PC-9 (cell line): ENCODE data around the gene CTLA4. TPM values are rescaled to one million over a fixed set of nuclear protein-coding genes. Genes with fewer than 3 reads are reported as not detected.
A peak's percentile ranks its signal among the peaks of the same experiment; 100 is the strongest.

Experiments
- BruUV-seq: library from RNA; stranded (reverse); fragments of 400-500 nt; replicated peaks from 2 replicates; lab custom pipeline; 2021; lab: Mats Ljungman, UMichigan
- CTCF ChIA-PET: fragments of 300-600 bp; sonication (Branson Sonifier 250); formaldehyde crosslinking; loops from one replicate; lab custom pipeline; 2022; ENCODE audit warnings: antibody characterized with exemption; lab: Charles Lee
- POLR2A ChIA-PET: fragments of 300-600 bp; sonication (Branson Sonifier 250); formaldehyde crosslinking; loops from one replicate; lab custom pipeline; 2022; ENCODE audit warnings: antibody characterized with exemption; ENCODE audit not compliant: unreplicated experiment; lab: Charles Lee
- DNase-seq, 2 experiments: peaks; one replicate each; pipeline versions ENCODE4 v3.0.0 to v3.0.0-alpha.2; 2015 to 2022; ENCODE audit warnings: mixed read lengths in 1 of 2
- H2AFZ ChIP-seq: fragments of 200-600 bp; sonication (generic); 2 replicates; pipeline ENCODE4 v1.8.1; 2017; ENCODE audit warnings: antibody characterized with exemption
- H3F3A ChIP-seq: fragments of 200-600 bp; sonication (generic); 2 replicates; pipeline ENCODE4 v1.8.1; 2017; ENCODE audit warnings: antibody characterized with exemption, mild to moderate bottlenecking, low read depth; ENCODE audit not compliant: insufficient read depth
- H3K27ac ChIP-seq: fragments of 200-600 bp; sonication (generic); 2 replicates; pipeline ENCODE4 v1.6.1; 2016; ENCODE audit warnings: mixed run types
- H3K27me3 ChIP-seq: fragments of 200-600 bp; sonication (generic); 2 replicates; pipeline ENCODE4 v1.6.1; 2016; ENCODE audit warnings: low read depth, mixed run types; ENCODE audit not compliant: insufficient read depth
- H3K36me3 ChIP-seq: fragments of 200-600 bp; sonication (generic); 2 replicates; pipeline ENCODE4 v1.6.1; 2016; ENCODE audit warnings: low read depth, mixed run types
- H3K4me1 ChIP-seq: fragments of 200-600 bp; sonication (generic); replicated peaks from 2 replicates; pipeline ENCODE4 v1.6.1; 2016; ENCODE audit warnings: mixed run types; ENCODE audit not compliant: insufficient read depth
- H3K4me2 ChIP-seq: fragments of 200-600 bp; sonication (generic); 2 replicates; pipeline ENCODE4 v1.6.1; 2017; ENCODE audit warnings: mixed run types
- H3K4me3 ChIP-seq: fragments of 200-600 bp; sonication (generic); 2 replicates; pipeline ENCODE4 v1.6.1; 2016; ENCODE audit warnings: mixed run types
- H3K79me2 ChIP-seq: fragments of 200-600 bp; sonication (generic); 2 replicates; pipeline ENCODE4 v1.6.1; 2017; ENCODE audit warnings: low read depth, mixed run types
- H3K9me2 ChIP-seq: fragments of 200-600 bp; sonication (generic); 2 replicates; pipeline ENCODE4 v1.8.1; 2017; ENCODE audit warnings: mild to moderate bottlenecking; ENCODE audit not compliant: insufficient read depth
- H3K9me3 ChIP-seq: fragments of 200-600 bp; sonication (generic); 2 replicates; pipeline ENCODE4 v1.8.1; 2016; ENCODE audit warnings: low read depth; ENCODE audit not compliant: insufficient read depth
- H4K20me1 ChIP-seq: fragments of 200-600 bp; sonication (generic); 2 replicates; pipeline ENCODE4 v1.8.1; 2017; ENCODE audit not compliant: insufficient read depth
- CTCF ChIP-seq: fragments of 200-600 bp; sonication (generic); conservative IDR thresholded peaks from 2 replicates; pipeline ENCODE4 v1.6.1; 2017; ENCODE audit warnings: mixed run types, antibody characterized with exemption, mild to moderate bottlenecking, moderate library complexity
- EZH2 ChIP-seq: fragments of 200-600 bp; sonication (generic); IDR thresholded peaks from 2 replicates; pipeline ENCODE4 v1.8.0; 2017; ENCODE audit warnings: antibody characterized with exemption, low read depth
- intact Hi-C: fragments of 100-400 bp; cut with micrococcal nuclease; formaldehyde crosslinking; loops from one replicate; pipeline ENCODE4 v1.10.0; 2022; ENCODE audit not compliant: unreplicated experiment
- total RNA-seq: library from RNA; stranded (reverse); gene quantifications from 2 replicates; pipeline ENCODE4 v1.2.3, GENCODE V29; 2021

The CTLA4 gene
- total RNA-seq, 1 experiment from 2014 or later = not detected

- Histone ChIP-seq H3K4me3 (no peak overlapping the region), H4K20me1 (no peaks in the 10 kb centered on the region)
These were observed 41.8 kb downstream of the CTLA4 start for GRCh38 chr2:203909261-203909967.

DNA sequence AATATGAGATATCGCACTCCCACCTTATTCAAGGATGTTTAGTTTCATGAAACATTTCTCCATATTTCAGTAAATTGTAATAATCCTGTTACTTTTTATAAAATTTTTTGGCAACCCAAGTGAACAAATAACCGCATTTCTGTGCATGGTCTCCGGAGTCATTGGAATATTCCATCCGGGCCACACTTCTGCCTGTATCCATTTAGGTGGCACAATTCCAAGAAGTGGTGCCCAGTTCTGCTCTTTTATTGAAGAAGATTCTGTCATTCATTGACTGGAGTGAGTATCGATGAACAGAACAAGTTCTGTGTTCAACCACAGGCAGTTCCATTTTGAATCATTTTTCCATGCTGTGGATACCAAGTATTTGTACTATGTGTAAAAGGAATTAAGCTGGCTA is 42.4 kb downstream of the CTLA4 start:
- no peaks in the 10 kb centered on the region for H3K4me1 ChIP-seq
- H3K27me3 ChIP-seq = no peaks in the 10 kb centered on the region
- no peaks in the 10 kb centered on the region for H3F3A ChIP-seq
- no peaks in the 10 kb centered on the region for H3K9me3 ChIP-seq
- no peaks in the 10 kb centered on the region for H4K20me1 ChIP-seq
- no peak overlapping the region for H2AFZ ChIP-seq
- no peak for DNase-seq
- POLR2A ChIA-PET = no interaction called here
- H3K4me2 ChIP-seq = no peak overlapping the region
- H3K9me2 ChIP-seq = no peaks in the 10 kb centered on the region
- 0 out of 2 replicates have a peak, but pooled peaks have one; percentile 15 for TF ChIP-seq CTCF
- no peak for TF ChIP-seq EZH2
- intact Hi-C loops = loop anchor here (2.0 to 10.0 kb wide), 3 partner anchors 425 to 1335 kb away; no protein-coding TSS in a partner anchor
- H3K4me3 ChIP-seq = no peak overlapping the region
- no peak overlapping the region for H3K27ac ChIP-seq
- CTCF ChIA-PET = interaction anchor here (0.6 kb wide), 1 partner anchor 676 kb away, joined by 7 read pairs; no protein-coding TSS in a partner anchor
- H3K36me3 ChIP-seq = no peaks in the 10 kb centered on the region
- H3K79me2 ChIP-seq = no peaks in the 10 kb centered on the region
- no TSS peak for BruUV-seq

More at GRCh38 chr2:203909261-203909967, 41.8 kb downstream of the CTLA4 start:
- no TSS peak for BruUV-seq
- intact Hi-C loops = loop anchor here (2.0 to 10.0 kb wide), 3 partner anchors 425 to 1335 kb away; no protein-coding TSS in a partner anchor
- no peaks in the 10 kb centered on the region for H3K4me1 ChIP-seq
- H3K79me2 ChIP-seq = no peaks in the 10 kb centered on the region
- H3K27ac ChIP-seq = no peak overlapping the region
- no peaks in the 10 kb centered on the region for H3K9me2 ChIP-seq
- peak in 1 of 2 experiments; percentile 10 for DNase-seq
- no peaks in the 10 kb centered on the region for H3K9me3 ChIP-seq
- POLR2A ChIA-PET = interaction anchor here (0.7 kb wide), 1 partner anchor 558 kb away, joined by 4 read pairs; no protein-coding TSS in a partner anchor
- CTCF ChIA-PET = interaction anchor here (0.6 kb wide), 2 partner anchors 676 to 825 kb away, joined by 3 to 7 read pairs; no protein-coding TSS in a partner anchor
- no peaks in the 10 kb centered on the region for H3K36me3 ChIP-seq
- no peak for TF ChIP-seq EZH2
- peak; percentile 74 for TF ChIP-seq CTCF
- no peak overlapping the region for H2AFZ ChIP-seq
- H3K27me3 ChIP-seq = no peaks in the 10 kb centered on the region
- no peak overlapping the region for H3K4me2 ChIP-seq
- no peaks in the 10 kb centered on the region for H3F3A ChIP-seq

GRCh38 chr2:203913947-203914346 is 46.4 kb downstream of the CTLA4 start:
- no peaks in the 10 kb centered on the region for H4K20me1 ChIP-seq
- H3K9me3 ChIP-seq = no peaks in the 10 kb centered on the region
- no peaks in the 10 kb centered on the region for H3K27me3 ChIP-seq
- POLR2A ChIA-PET = no interaction called here
- H3K79me2 ChIP-seq = no peaks in the 10 kb centered on the region
- H3K27ac ChIP-seq = no peak overlapping the region
- no TSS peak for BruUV-seq
- H3K4me2 ChIP-seq = no peak overlapping the region
- DNase-seq = no peak
- H3K9me2 ChIP-seq = no peaks in the 10 kb centered on the region
- H2AFZ ChIP-seq = no peak overlapping the region
- TF ChIP-seq EZH2 (no peak), CTCF (no peak)
- intact Hi-C loops = no loop called here
- H3F3A ChIP-seq = no peaks in the 10 kb centered on the region
- CTCF ChIA-PET = no interaction called here
- no peaks in the 10 kb centered on the region for H3K36me3 ChIP-seq
- no peaks in the 10 kb centered on the region for H3K4me1 ChIP-seq
- H3K4me3 ChIP-seq = no peak overlapping the region
